ENCODE measurements around the gene RNF213.
A peak's percentile ranks its signal among the peaks of the same experiment; 100 is the strongest.

The RNF213 gene

DNA sequence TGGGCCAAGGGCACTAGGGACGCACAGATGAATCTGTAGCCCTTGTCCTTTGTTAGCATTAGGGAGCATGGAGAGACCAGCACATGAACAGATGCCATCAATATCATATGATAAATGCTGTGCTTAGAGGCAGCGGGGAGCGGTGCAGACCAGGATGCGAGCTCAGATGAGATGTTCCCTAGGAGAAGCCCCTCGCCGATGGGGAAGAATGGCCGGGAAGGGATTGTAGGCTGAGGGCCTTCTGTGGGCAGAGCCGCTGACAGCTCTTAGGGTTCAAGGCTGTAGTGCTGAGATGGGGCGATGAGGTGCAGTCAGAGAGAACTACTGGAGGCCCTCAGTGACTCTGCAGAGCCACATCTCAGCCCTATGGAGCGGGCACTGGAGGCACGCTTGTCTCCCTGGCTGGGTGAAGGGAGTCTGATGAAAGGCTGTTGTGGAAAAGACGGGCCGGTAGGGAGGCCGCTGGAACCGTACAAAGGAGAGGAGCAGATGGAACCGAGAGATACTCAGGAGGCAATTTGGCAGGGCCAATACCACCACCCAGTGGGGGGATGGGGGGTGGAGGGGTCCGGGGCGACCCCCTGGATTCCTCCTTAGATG lies 88.0 kb downstream of the RNF213 start:
- DNase-seq (ENCODE audit: low read depth in 2 of 2), result no peak

DNA sequence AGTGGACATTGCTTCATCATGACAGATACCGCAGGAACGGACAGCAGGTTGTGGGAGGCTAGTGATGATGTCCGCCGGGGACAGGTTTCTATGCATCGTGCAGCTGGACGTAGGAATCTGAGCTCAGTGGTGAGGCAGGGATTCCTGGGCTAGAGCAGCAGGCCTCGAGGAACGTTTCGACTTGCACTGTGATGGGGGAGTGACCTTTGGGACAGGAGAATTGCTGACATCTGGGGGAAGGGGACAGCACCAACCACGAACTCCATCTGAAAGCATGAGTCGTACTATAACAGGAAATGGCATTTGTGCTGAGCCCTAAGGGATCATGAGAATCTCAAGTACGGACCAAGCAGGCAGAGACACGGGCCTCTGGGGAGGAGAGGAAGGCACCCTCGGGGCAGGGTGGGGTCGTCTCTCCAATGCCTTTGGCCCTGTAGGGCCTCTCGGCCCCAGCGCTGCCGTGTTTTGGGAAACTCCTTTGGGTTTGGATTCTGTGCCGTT lies 88.5 kb downstream of the RNF213 start:
- no peak for DNase-seq (ENCODE audit: low read depth in 2 of 2)

GRCh38 chr17:80349751-80350150 lies 89.1 kb downstream of the RNF213 start:
- no peak for DNase-seq (ENCODE audit: low read depth in 2 of 2)

GRCh38 chr17:80352216-80352895 lies 91.7 kb downstream of the RNF213 start:
- no peak for DNase-seq (ENCODE audit: low read depth in 2 of 2)

DNA sequence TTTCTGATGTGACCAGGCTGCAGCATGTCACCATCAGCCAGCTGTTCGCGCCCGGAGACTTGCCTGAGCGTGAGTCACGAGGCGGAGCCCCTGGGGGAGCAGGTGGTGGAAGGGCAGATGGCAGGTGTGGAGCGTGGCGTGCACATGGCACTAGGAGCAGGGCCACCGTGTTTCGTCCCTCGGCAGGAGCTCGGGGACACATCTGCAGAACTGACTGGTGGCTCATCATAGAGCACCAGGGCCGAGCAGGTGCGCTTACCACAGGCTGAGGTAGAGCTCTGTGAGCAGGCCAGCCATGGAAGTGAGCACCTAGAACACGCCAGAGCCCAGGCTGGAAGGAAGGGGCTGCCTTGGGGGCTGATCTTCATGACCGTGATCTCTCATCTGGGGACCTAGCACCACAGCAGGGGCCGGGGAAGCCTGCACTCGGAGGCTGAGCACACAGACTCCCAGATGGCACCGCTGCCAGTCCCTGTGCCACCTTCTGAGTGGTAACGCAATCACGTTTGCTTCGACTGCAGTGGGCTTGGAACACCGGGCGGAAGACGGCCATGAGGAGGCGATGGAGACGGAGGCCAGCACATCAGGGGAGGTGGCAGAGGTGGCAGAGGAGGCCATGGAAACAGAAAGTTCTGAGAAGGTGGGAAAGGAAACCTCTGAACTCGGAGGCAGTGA lies 92.5 kb downstream of the RNF213 start:
- DNase-seq (ENCODE audit: low read depth in 2 of 2), result no peak

DNA sequence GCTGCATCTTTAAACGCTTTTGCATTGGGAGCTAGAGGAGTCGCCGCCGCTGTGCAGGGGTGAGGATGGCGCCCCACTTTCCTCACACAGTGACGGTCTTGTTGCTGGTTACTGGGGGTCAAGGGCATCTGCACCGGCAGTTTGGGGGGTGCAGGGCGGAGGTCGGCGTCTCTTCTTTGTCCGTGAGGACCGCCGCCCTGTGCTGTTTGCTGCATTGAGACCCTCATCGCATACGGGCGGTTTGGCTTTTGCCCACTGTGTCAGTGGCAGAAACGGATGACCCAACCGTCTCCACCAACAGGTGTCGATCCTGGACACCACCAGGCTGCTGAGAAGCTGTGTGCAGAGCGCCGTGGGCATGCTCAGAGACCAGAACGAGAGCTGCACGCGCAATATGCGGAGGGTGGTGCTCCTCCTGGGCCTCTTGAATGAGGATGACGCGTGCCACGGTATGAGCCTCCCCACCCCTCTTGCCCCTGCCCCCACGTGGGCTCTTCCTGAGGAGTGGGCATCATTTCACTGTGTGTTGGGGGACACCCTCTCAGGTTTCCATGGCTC lies 93.1 kb downstream of the RNF213 start:
- DNase-seq (ENCODE audit: low read depth in 2 of 2), result no peak

DNA sequence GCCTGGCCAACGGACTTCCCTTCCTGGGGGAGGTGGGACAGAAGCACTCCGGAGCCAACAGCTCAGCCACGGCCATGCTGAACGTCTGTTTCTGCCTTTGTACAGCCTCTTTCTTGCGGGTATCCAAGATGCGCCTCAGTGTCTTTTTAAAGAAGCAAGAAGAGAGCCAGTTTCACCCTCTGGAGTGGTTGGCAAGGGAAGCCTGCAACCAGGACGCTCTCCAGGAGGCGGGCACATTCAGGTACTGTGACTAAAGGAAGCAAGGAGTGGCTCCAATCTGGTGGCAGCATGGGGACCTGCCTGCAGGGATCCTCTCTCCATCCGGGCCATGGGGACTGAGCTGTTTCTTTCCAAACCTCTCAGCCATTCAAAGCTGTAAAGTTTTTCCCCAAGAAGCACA lies 93.7 kb downstream of the RNF213 start:
- no peak for DNase-seq (ENCODE audit: low read depth in 2 of 2)

DNA sequence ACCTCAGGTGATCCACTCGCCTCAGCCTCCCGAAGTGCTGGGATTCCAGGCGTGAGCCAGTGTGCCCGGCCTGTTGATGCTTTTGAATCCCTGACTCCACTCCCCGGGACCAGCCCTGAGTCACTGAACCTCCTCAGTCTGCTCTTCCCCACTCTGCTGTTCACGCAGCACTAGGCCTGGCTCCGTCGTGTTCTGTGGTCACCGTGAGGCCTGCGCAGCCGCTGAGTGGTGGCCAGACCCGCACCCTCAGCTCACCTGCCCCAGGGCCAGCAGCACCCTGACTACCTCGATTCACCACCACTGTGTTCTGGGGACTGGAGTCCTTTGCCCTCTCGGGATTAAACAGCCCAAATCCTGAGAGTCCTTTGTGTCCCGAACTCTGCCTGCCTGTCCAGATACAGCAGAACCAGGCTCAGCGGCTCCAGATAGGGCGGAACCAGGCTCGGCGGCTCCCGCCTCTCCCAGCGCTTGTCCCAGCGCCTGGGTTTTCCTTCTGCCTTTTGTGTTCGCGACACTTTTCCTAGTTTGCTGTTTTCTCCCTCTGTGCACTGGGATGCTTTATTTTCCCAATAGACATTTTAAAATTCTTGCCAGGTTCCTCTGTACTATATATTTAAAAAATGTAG lies 95.7 kb downstream of the RNF213 start:
- no peak for DNase-seq (ENCODE audit: low read depth in 2 of 2)

DNA sequence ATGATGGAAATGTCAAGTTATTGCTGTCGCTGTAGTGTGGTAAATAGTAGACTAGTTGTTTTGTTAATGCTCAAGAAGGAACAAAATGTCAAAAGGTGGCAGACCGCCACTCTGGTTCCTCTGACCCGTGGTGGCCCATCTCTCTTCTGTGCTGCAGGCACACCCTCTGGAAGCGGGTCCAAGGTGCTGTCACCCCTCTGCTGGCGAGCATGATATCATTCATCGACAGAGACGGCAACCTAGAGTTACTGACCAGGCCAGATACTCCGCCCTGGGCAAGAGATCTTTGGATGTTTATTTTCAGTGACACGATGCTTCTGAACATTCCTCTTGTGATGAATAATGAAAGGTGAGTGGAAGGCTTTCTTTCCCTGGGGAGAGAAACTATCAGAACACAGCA lies 97.5 kb downstream of the RNF213 start:
- DNase-seq (ENCODE audit: low read depth in 2 of 2), result no peak

GRCh38 chr17:80358861-80359260 lies 98.2 kb downstream of the RNF213 start:
- no peak for DNase-seq (ENCODE audit: low read depth in 2 of 2)

- DNase-seq (ENCODE audit: low read depth in 2 of 2), result no peak
Observed at GRCh38 chr17:80359422-80360110, 98.9 kb downstream of the RNF213 start.

DNA sequence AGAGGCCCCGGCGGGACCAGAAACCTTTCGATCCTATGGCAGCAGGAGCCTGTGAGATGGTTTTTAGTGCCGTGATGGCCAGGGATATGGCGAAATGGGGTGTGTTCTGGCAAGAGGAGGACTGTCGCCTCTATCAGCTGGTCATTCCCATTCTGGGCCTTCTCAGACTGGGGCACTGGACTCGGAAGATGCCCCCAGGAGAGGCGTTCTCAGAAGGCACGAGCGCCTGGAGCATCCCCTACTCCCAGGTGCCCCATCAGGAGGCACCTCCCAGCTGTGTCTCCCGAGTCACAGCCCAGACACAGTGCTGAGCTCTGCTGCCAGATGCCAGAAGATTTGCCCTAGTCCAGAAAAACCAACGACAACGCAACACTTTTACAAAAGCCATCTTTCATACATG lies 99.7 kb downstream of the RNF213 start:
- DNase-seq (ENCODE audit: low read depth in 2 of 2), result no peak

DNA sequence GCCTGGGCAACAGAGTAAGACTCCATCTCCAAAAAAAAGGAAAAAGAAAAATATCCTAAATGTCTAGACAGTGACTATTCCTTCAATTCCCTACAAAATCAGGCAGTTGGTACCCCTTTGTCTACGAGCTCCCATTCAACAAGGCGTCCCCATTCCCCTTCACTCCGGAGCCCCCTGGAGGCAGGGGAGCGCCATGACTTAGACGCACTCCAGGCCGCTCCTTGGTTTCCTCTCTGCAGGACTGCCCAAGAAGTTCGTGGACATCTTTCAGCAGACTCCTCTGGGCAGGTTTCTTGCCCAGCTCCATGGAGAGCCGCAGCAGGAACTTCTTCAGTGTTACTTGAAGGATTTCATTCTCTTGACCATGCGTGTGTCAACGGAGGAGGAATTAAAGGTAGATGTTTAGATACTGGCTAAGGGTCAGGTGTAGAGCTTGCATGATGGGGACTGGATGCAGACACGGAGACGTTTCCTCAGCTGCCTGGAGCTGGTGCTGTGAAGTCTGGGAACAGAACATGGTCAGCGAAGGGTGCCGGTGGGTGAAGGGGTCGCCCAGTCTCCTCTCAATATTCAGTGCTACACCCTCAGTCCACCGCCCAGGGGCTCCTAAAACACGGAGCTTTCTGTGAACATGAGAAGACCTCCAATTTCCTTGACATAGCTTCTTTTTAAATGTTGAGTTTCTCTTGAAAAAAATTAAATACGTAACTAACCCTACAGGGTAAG lies 101.0 kb downstream of the RNF213 start:
- DNase-seq (ENCODE audit: low read depth in 2 of 2), result peak in 1 of 2 donors; percentile 24

DNA sequence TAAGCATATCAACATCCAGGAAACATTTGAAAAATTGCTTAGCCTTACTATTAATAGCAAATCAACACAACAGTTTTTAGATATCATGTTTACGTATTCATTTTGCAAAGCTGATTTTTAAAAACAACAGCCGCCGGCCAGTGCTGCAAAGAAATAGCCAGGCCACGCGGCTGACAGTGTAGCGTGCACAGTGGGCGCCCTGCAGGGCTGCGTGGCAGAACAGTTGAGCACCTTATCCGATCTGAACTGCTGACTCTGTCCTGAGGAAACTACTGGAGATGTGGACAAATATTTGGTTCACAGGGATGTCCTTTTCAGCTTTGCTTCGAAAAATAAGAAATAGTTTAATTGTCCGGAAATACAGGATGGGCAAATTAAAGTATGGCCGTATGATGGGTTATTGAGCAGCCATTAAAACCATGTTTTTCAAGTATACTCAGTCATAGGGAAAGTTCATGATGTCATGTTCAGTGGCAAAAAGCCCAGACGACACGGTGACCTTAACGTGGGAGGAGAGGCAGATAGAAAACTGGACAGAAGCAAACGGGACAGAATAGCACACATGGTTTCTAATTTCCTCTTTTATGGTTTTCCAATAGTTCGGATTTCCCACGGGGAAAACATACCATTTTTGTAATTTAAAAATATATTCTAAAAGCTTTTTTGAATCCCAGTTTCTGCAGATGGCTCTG lies 101.9 kb downstream of the RNF213 start:
- DNase-seq (ENCODE audit: low read depth in 2 of 2), result no peak

GRCh38 chr17:80363120-80363515 lies 102.5 kb downstream of the RNF213 start:
- no peak for DNase-seq (ENCODE audit: low read depth in 2 of 2)

DNA sequence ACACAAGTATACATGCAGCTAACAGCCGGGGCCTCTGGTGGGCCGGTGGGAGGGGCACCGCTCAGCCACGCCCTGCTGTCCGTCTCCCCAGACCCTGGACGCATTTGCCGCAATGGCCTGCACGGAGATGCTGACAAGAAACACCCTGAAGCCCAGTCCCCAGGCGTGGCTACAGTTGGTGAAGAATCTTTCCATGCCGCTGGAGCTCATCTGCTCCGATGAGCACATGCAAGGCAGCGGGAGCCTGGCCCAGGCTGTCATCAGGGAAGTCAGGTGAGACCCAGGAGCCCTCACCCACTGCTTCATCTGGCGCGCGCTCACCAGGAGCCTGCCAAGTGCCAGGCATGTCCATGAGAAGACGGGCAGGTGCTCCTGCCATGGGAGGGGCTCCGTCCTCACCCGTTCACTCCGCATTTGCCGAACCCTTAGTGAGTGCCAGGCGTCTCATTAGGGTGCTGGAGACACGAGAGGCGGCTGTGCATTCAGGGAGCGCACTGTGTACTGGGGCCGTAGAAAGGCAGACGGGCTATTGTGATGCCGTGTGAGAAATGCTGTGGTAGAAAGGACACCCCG lies 103.0 kb downstream of the RNF213 start:
- DNase-seq (ENCODE audit: low read depth in 2 of 2), result no peak

- DNase-seq (ENCODE audit: low read depth in 2 of 2), result no peak
Observed at GRCh38 chr17:80364091-80364691, 103.5 kb downstream of the RNF213 start.

- no peak for DNase-seq (ENCODE audit: low read depth in 2 of 2)
Observed at GRCh38 chr17:80365001-80365965, 104.6 kb downstream of the RNF213 start.

Measured in stimulated activated CD4-positive, alpha-beta T cell treated with anti-CD3 and anti-CD28 coated beads, Interleukin-15, amount 100 ng/mL, for 48 hours (primary cell).